HEK293 (cell line): ENCODE results near the gene GARIN5B.

Source experiments
- CTCF ChIA-PET: fragments of 350-600 bp; formaldehyde crosslinking; extraction: SDS; loops from one replicate; lab custom pipeline; 2021; ENCODE audit warnings: antibody characterized with exemption; lab: Yijun Ruan, JAX
- POLR2A ChIA-PET: fragments of 300-600 bp; formaldehyde crosslinking; extraction: SDS; loops from one replicate; lab custom pipeline; 2020; ENCODE audit warnings: antibody characterized with exemption, inconsistent platforms; lab: Yijun Ruan, JAX
- H3K27ac ChIP-seq: fragments of 200-500 bp; sonication (Bioruptor generic); 2 replicates; pipeline ENCODE4 v1.5.1; 2014; ENCODE audit warnings: low read depth, low read length, control low read depth, inconsistent platforms; ENCODE audit errors: extremely low read depth
- H3K36me3 ChIP-seq, 2 experiments: fragments of 200-500 bp in 1 of 2; sonication (Bioruptor generic) in 1 of 2; 1 replicate in 1 of 2; 2 replicates in 1 of 2; pipeline ENCODE4 v1.5.1; 2014 to 2017; ENCODE audit warnings: inconsistent platforms in 2 of 2, low read length in 2 of 2; ENCODE audit not compliant: control insufficient read depth in 2 of 2, insufficient read depth in 1 of 2
- H3K4me1 ChIP-seq: fragments of 200-500 bp; sonication (Bioruptor generic); 2 replicates; pipeline ENCODE4 v1.5.1; 2014; ENCODE audit warnings: mild to moderate bottlenecking, low read length, inconsistent platforms; ENCODE audit not compliant: control insufficient read depth, insufficient read depth
- H3K4me3 ChIP-seq: 2 replicates; pipeline ENCODE4 v1.5.1; 2011; ENCODE audit warnings: low read depth, mild to moderate bottlenecking, control low read depth, low read length, moderate library complexity
- H3K9me3 ChIP-seq: fragments of 200-500 bp; sonication (Bioruptor generic); 2 replicates; pipeline ENCODE4 v1.5.1; 2014; ENCODE audit warnings: low read depth, low read length, inconsistent platforms; ENCODE audit not compliant: control insufficient read depth, insufficient read depth
- BCL11A ChIP-seq: fragments of 450-650 bp; formaldehyde crosslinking; IDR thresholded peaks from 2 replicates; pipeline ENCODE4 v1.5.1; 2016; ENCODE audit warnings: low read depth, missing biosample characterization, missing genetic modification characterization
- GLI4 ChIP-seq: fragments of 450-650 bp; formaldehyde crosslinking; IDR thresholded peaks from 2 replicates; pipeline ENCODE4 v1.5.1; 2016; ENCODE audit warnings: missing biosample characterization, missing genetic modification characterization
- PBX3 ChIP-seq: sonication (generic); formaldehyde crosslinking; IDR thresholded peaks from 2 replicates; pipeline ENCODE4 v1.8.1; 2022; ENCODE audit warnings: mild to moderate bottlenecking, moderate library complexity, missing genetic modification reagents
- PRDM10 ChIP-seq: fragments of 450-650 bp; formaldehyde crosslinking; IDR thresholded peaks from 2 replicates; pipeline ENCODE4 v1.5.1; 2016; ENCODE audit warnings: missing biosample characterization, missing genetic modification characterization
- RBAK ChIP-seq: fragments of 450-650 bp; formaldehyde crosslinking; IDR thresholded peaks from 2 replicates; pipeline ENCODE4 v1.5.1; 2016; ENCODE audit warnings: missing biosample characterization, missing genetic modification characterization
- SCRT2 ChIP-seq: fragments of 450-650 bp; formaldehyde crosslinking; IDR thresholded peaks from 2 replicates; pipeline ENCODE4 v1.5.1; 2016; ENCODE audit warnings: missing biosample characterization, missing genetic modification characterization
- ZBTB26 ChIP-seq: fragments of 450-650 bp; formaldehyde crosslinking; optimal IDR thresholded peaks from 2 replicates; pipeline ENCODE3; 2016; ENCODE audit warnings: missing biosample characterization, mild to moderate bottlenecking, missing genetic modification characterization
- ZFP69B ChIP-seq: fragments of 450-650 bp; formaldehyde crosslinking; IDR thresholded peaks from 2 replicates; pipeline ENCODE4 v1.5.1; 2016; ENCODE audit warnings: missing biosample characterization, missing genetic modification characterization
- ZNF112 ChIP-seq: fragments of 450-650 bp; formaldehyde crosslinking; IDR thresholded peaks from 2 replicates; pipeline ENCODE4 v1.5.0; 2017; ENCODE audit warnings: missing biosample characterization, missing genetic modification characterization
- ZNF169 ChIP-seq: fragments of 450-650 bp; formaldehyde crosslinking; IDR thresholded peaks from 2 replicates; pipeline ENCODE4 v1.5.1; 2016; ENCODE audit warnings: missing biosample characterization, missing genetic modification characterization
- ZNF18 ChIP-seq: fragments of 450-650 bp; formaldehyde crosslinking; IDR thresholded peaks from 2 replicates; pipeline ENCODE4 v1.5.1; 2016; ENCODE audit warnings: missing biosample characterization, missing genetic modification characterization
- ZNF223 ChIP-seq: fragments of 450-650 bp; formaldehyde crosslinking; IDR thresholded peaks from 2 replicates; pipeline ENCODE4 v1.5.1; 2016; ENCODE audit warnings: missing biosample characterization, missing genetic modification characterization
- ZNF366 ChIP-seq: fragments of 450-650 bp; formaldehyde crosslinking; conservative IDR thresholded peaks from 2 replicates; pipeline ENCODE4 v1.5.1; 2016; ENCODE audit warnings: missing biosample characterization, missing genetic modification characterization
- ZNF513 ChIP-seq: fragments of 450-650 bp; IDR thresholded peaks from 2 replicates; pipeline ENCODE4 v1.5.1; 2018; ENCODE audit warnings: missing biosample characterization, missing genetic modification characterization
- ZNF549 ChIP-seq: fragments of 450-650 bp; IDR thresholded peaks from 2 replicates; pipeline ENCODE4 v1.5.1; 2018; ENCODE audit warnings: missing biosample characterization, missing genetic modification characterization, mild to moderate bottlenecking, inconsistent platforms, moderate library complexity
- ZNF571 ChIP-seq: fragments of 450-650 bp; formaldehyde crosslinking; IDR thresholded peaks from 2 replicates; pipeline ENCODE4 v1.5.0; 2017; ENCODE audit warnings: missing biosample characterization, missing genetic modification characterization
- ZNF580 ChIP-seq: fragments of 450-650 bp; formaldehyde crosslinking; IDR thresholded peaks from 2 replicates; pipeline ENCODE4 v1.5.1; 2016; ENCODE audit warnings: missing biosample characterization, missing genetic modification characterization
- ZNF596 ChIP-seq: fragments of 450-650 bp; IDR thresholded peaks from 2 replicates; pipeline ENCODE4 v1.5.0; 2018; ENCODE audit warnings: missing biosample characterization, mild to moderate bottlenecking, missing genetic modification characterization, moderate library complexity
- ZNF600 ChIP-seq: fragments of 450-650 bp; formaldehyde crosslinking; IDR thresholded peaks from 2 replicates; pipeline ENCODE4 v1.5.1; 2016; ENCODE audit warnings: missing biosample characterization, missing genetic modification characterization
- ZNF610 ChIP-seq: fragments of 450-650 bp; formaldehyde crosslinking; IDR thresholded peaks from 2 replicates; pipeline ENCODE4 v1.5.1; 2016; ENCODE audit warnings: missing biosample characterization, missing genetic modification characterization, borderline replicate concordance
- ZNF626 ChIP-seq: fragments of 450-650 bp; sonication (Bioruptor Pico); formaldehyde crosslinking; IDR thresholded peaks from 2 replicates; pipeline ENCODE4 v1.5.1; 2018; ENCODE audit warnings: missing biosample characterization, missing genetic modification characterization, inconsistent platforms
- ZNF660 ChIP-seq: fragments of 450-650 bp; IDR thresholded peaks from 2 replicates; pipeline ENCODE4 v1.5.1; 2018; ENCODE audit warnings: missing biosample characterization, mild to moderate bottlenecking, missing genetic modification characterization
- ZNF747 ChIP-seq: fragments of 450-650 bp; formaldehyde crosslinking; IDR thresholded peaks from 2 replicates; pipeline ENCODE4 v1.5.1; 2016; ENCODE audit warnings: missing biosample characterization, missing genetic modification characterization
- ZSCAN23 ChIP-seq: fragments of 450-650 bp; formaldehyde crosslinking; IDR thresholded peaks from 2 replicates; pipeline ENCODE4 v1.5.1; 2016; ENCODE audit warnings: missing biosample characterization, missing genetic modification characterization
- ZSCAN30 ChIP-seq: fragments of 450-650 bp; IDR thresholded peaks from 2 replicates; pipeline ENCODE4 v1.5.1; 2018; ENCODE audit warnings: missing biosample characterization, mild to moderate bottlenecking, missing genetic modification characterization, moderate library complexity
- ZXDB ChIP-seq: fragments of 450-650 bp; formaldehyde crosslinking; IDR thresholded peaks from 2 replicates; pipeline ENCODE4 v1.5.1; 2016; ENCODE audit warnings: missing biosample characterization, missing genetic modification characterization

GARIN5B gene

GRCh38 chr19:55408533-55408872, 45.4 kb upstream of the GARIN5B start (continued):
- 0 out of 2 replicates have a peak, but pooled peaks have one; percentile 4 for TF ChIP-seq ZNF169 (tag by site-specific recombination)
- TF ChIP-seq SCRT2 (tag by site-specific recombination), result no peak
- TF ChIP-seq ZNF610 (tag by site-specific recombination), result peak; percentile 43; the same call in 1 of the 2 replicates
- no peak for TF ChIP-seq ZXDB
- TF ChIP-seq, all 188 proteins: peak for 3

GRCh38 chr19:55407800-55408532, 44.9 kb upstream of the GARIN5B start:
- ChIA-PET CTCF (interaction anchor here (0.6 to 1.9 kb wide), 4 partner anchors 10 to 267 kb away, joined by 3 to 16 read pairs (median 7); no protein-coding TSS in a partner anchor), POLR2A (interaction anchor here (0.6 to 3.4 kb wide), 65 partner anchors 9 to 959 kb away, joined by 3 to 78 read pairs (median 5); partner anchors contain the start of genes BRSK1, CCDC106, DNAAF3 and FIZ1)
- H3K9me3 ChIP-seq, result no peaks in the 10 kb centered on the region
- peak overlapping the region; percentile 99 for H3K27ac ChIP-seq
- H3K4me3 ChIP-seq, result peak overlapping the region; percentile 96
- peaks cover 9% of the 10 kb centered on the region for H3K4me1 ChIP-seq
- H3K36me3 ChIP-seq, result peaks cover 32 to 39% of the 10 kb centered on the region in 2 experiments
- TF ChIP-seq ZBTB26 (peak; percentile 98), ZNF18 (tag by site-specific recombination) (0 out of 2 replicates have a peak, but pooled peaks have one; percentile 21), ZNF549 (tag by site-specific recombination) (no peak), GLI4 (no peak), ZSCAN23 (tag by site-specific recombination) (0 out of 2 replicates have a peak, but pooled peaks have one; percentile 69), BCL11A (tag by site-specific recombination) (peak; percentile 67; the same call in 1 of the 2 replicates), RBAK (tag by site-specific recombination) (no peak), PRDM10 (tag by site-specific recombination) (peak; percentile 75), ZNF747 (tag by site-specific recombination) (no peak), ZNF596 (no peak), ZNF580 (tag by site-specific recombination) (peak; percentile 94), ZNF626 (no peak), ZNF600 (tag by site-specific recombination) (no peak), ZNF223 (tag by site-specific recombination) (no peak), ZNF366 (tag by site-specific recombination) (peak; percentile 99), ZNF660 (tag by site-specific recombination) (peak; percentile 35; the same call in 1 of the 2 replicates), ZNF112 (no peak), PBX3 (CRISPR knock-in tag) (peak; percentile 93), ZNF513 (tag by site-specific recombination) (0 out of 2 replicates have a peak, but pooled peaks have one; percentile 1), ZNF571 (tag by site-specific recombination) (no peak), ZFP69B (tag by site-specific recombination) (peak; percentile 57; the same call in 1 of the 2 replicates), ZSCAN30 (tag by site-specific recombination) (no peak)
